Prostate gland (tissue), 2 donors: ENCODE measurements around the gene PPP1R15B.

Source experiments
- POLR2A ChIP-seq: fragments of 450-650 bp; IDR thresholded peaks from one replicate; pipeline ENCODE4 v1.6.1; 2016; ENCODE audit warnings: antibody characterized with exemption, mild to moderate bottlenecking
- TF ChIP-seq, protein P1 (sequence below), 4 experiments: fragments of 200-600 bp in 2 of 4; fragments of 450-650 bp in 2 of 4; sonication (generic) in 2 of 4; IDR thresholded peaks; 1 replicate in 3 of 4; 2 replicates in 1 of 4; pipeline ENCODE4 v1.5.1; 2016 to 2019; ENCODE audit warnings: antibody characterized with exemption in 4 of 4, mild to moderate bottlenecking in 2 of 4, moderate library complexity in 2 of 4

DNA sequence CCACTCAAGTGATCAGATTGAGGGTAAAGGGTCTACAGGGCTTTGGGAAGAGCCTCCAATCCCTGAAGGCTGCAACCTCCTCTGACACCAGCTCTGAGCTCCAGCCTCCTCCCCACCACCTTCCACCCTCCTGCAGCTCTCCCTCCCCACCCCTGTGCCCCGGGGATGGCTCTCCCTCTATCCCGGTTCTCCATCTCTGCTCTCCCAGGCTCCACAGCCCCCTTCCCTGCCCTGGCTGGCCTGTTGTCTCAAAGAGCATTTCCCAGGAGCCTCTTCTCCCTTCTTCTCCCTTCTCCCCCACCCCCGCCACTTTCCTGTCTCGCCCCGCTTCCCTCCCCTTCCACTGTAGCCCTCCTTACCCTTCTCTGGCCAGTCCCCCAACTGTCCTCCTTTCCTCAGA lies 53.0 kb downstream of the PPP1R15B start:
- no peak for TF ChIP-seq POLR2A
- TF ChIP-seq, protein P1, sequence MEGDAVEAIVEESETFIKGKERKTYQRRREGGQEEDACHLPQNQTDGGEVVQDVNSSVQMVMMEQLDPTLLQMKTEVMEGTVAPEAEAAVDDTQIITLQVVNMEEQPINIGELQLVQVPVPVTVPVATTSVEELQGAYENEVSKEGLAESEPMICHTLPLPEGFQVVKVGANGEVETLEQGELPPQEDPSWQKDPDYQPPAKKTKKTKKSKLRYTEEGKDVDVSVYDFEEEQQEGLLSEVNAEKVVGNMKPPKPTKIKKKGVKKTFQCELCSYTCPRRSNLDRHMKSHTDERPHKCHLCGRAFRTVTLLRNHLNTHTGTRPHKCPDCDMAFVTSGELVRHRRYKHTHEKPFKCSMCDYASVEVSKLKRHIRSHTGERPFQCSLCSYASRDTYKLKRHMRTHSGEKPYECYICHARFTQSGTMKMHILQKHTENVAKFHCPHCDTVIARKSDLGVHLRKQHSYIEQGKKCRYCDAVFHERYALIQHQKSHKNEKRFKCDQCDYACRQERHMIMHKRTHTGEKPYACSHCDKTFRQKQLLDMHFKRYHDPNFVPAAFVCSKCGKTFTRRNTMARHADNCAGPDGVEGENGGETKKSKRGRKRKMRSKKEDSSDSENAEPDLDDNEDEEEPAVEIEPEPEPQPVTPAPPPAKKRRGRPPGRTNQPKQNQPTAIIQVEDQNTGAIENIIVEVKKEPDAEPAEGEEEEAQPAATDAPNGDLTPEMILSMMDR (IDR thresholded peaks at IDR 0.05) = no peak
